Muscle layer of duodenum (tissue), 2 donors: ENCODE measurements around the gene HSF4.

Experiments used
- H3K27ac ChIP-seq: one replicate; pipeline ENCODE4 v1.7.0; 2013; ENCODE audit warnings: mild to moderate bottlenecking, low read length
- H3K27me3 ChIP-seq: one replicate; pipeline ENCODE4 v1.7.0; 2013; ENCODE audit warnings: low read depth, mild to moderate bottlenecking, control low read depth, low read length
- H3K36me3 ChIP-seq, 2 donors: one replicate each; pipeline ENCODE4 v1.7.0; 2013; ENCODE audit warnings: low read length in 2 of 2, control low read depth in 1 of 2, mild to moderate bottlenecking in 1 of 2; ENCODE audit not compliant: insufficient read depth in 2 of 2, control insufficient read depth in 1 of 2
- H3K4me1 ChIP-seq, 2 donors: one replicate each; pipeline ENCODE4 v1.7.0; 2013; ENCODE audit warnings: low read length in 2 of 2, mild to moderate bottlenecking in 2 of 2, control low read depth in 1 of 2, moderate library complexity in 1 of 2; ENCODE audit not compliant: insufficient read depth in 2 of 2, control insufficient read depth in 1 of 2
- H3K4me3 ChIP-seq, 2 donors: one replicate each; pipeline ENCODE4 v1.7.0; 2013; ENCODE audit warnings: low read length in 2 of 2, low read depth in 1 of 2, mild to moderate bottlenecking in 1 of 2
- H3K9me3 ChIP-seq, 2 donors: one replicate each; pipeline ENCODE4 v1.7.0; 2013; ENCODE audit warnings: low read length in 2 of 2, control low read depth in 1 of 2, mild to moderate bottlenecking in 1 of 2; ENCODE audit not compliant: control insufficient read depth in 1 of 2
- donor health status: healthy.

The HSF4 gene

GRCh38 chr16:67162506-67163163 lies 1.9 kb upstream of the HSF4 start:
- H3K9me3 ChIP-seq, result no peaks in the 10 kb centered on the region
- H3K4me3 ChIP-seq, result peak overlapping the region in 1 of 2 donors; percentile 70
- peaks cover 14 to 53% of the 10 kb centered on the region in 2 donors for H3K4me1 ChIP-seq
- no peaks in the 10 kb centered on the region for H3K36me3 ChIP-seq
- H3K27ac ChIP-seq, result no peak overlapping the region
- peaks cover 17% of the 10 kb centered on the region for H3K27me3 ChIP-seq

- peak overlapping the region; percentile 30 to 70 for H3K4me3 ChIP-seq
- peaks cover 14 to 53% of the 10 kb centered on the region in 2 donors for H3K4me1 ChIP-seq
- H3K36me3 ChIP-seq, result no peaks in the 10 kb centered on the region
- H3K27me3 ChIP-seq, result peaks cover 17% of the 10 kb centered on the region
- H3K9me3 ChIP-seq, result no peaks in the 10 kb centered on the region
- no peak overlapping the region for H3K27ac ChIP-seq
These were observed 1.2 kb upstream of the HSF4 start for GRCh38 chr16:67163164-67163998.

- Histone ChIP-seq H3K27ac (no peak overlapping the region), H3K36me3 (no peaks in the 10 kb centered on the region), H3K4me3 (peak overlapping the region in 1 of 2 donors; percentile 70), H3K9me3 (no peaks in the 10 kb centered on the region), H3K4me1 (peaks cover 10 to 54% of the 10 kb centered on the region in 2 donors), H3K27me3 (peaks cover 17% of the 10 kb centered on the region)
These were observed 466 bp upstream of the HSF4 start for GRCh38 chr16:67163999-67164558.

- no peak overlapping the region for H3K27ac ChIP-seq
These were observed 855 bp downstream of the HSF4 start for GRCh38 chr16:67165121-67166078.

GRCh38 chr16:67166110-67166547 lies 1.6 kb downstream of the HSF4 start:
- Histone ChIP-seq H3K9me3 (no peaks in the 10 kb centered on the region), H3K36me3 (no peaks in the 10 kb centered on the region), H3K27me3 (peaks cover 17% of the 10 kb centered on the region), H3K27ac (no peak overlapping the region), H3K4me1 (peaks cover 22 to 63% of the 10 kb centered on the region in 2 donors), H3K4me3 (no peak overlapping the region)

More at GRCh38 chr16:67165121-67166078, 855 bp downstream of the HSF4 start:
- no peaks in the 10 kb centered on the region for H3K36me3 ChIP-seq
- peak overlapping the region in 1 of 2 donors; percentile 50 for H3K4me3 ChIP-seq
- H3K9me3 ChIP-seq, result no peaks in the 10 kb centered on the region
- peaks cover 17 to 60% of the 10 kb centered on the region in 2 donors for H3K4me1 ChIP-seq
- H3K27me3 ChIP-seq, result peaks cover 17% of the 10 kb centered on the region

GRCh38 chr16:67166598-67167168 lies 2.1 kb downstream of the HSF4 start:
- Histone ChIP-seq H3K27ac (no peak overlapping the region), H3K9me3 (no peaks in the 10 kb centered on the region), H3K4me3 (no peak overlapping the region), H3K27me3 (peaks cover 17% of the 10 kb centered on the region), H3K4me1 (peaks cover 23 to 57% of the 10 kb centered on the region in 2 donors), H3K36me3 (no peaks in the 10 kb centered on the region)

- Histone ChIP-seq H3K27me3 (peaks cover 17% of the 10 kb centered on the region), H3K36me3 (no peaks in the 10 kb centered on the region), H3K27ac (no peak overlapping the region), H3K9me3 (no peaks in the 10 kb centered on the region), H3K4me1 (peaks cover 18 to 52% of the 10 kb centered on the region in 2 donors), H3K4me3 (no peak overlapping the region)
These were observed 3.0 kb downstream of the HSF4 start for GRCh38 chr16:67167588-67167987.

GRCh38 chr16:67169011-67169451 lies 4.5 kb downstream of the HSF4 start:
- peaks cover 9% of the 10 kb centered on the region for H3K27me3 ChIP-seq
- no peak overlapping the region for H3K4me3 ChIP-seq
- H3K36me3 ChIP-seq, result no peaks in the 10 kb centered on the region
- H3K9me3 ChIP-seq, result no peaks in the 10 kb centered on the region
- H3K4me1 ChIP-seq, result peaks cover 24 to 47% of the 10 kb centered on the region in 2 donors
- H3K27ac ChIP-seq, result no peak overlapping the region

- peak overlapping the region; percentile 48 to 65 for H3K4me3 ChIP-seq
- H3K36me3 ChIP-seq, result no peaks in the 10 kb centered on the region
- H3K9me3 ChIP-seq, result no peaks in the 10 kb centered on the region
- peaks cover 9% of the 10 kb centered on the region for H3K27me3 ChIP-seq
- peak overlapping the region; percentile 60 for H3K27ac ChIP-seq
- peaks cover 24 to 47% of the 10 kb centered on the region in 2 donors for H3K4me1 ChIP-seq
These were observed 5.2 kb downstream of the HSF4 start for GRCh38 chr16:67169642-67170167.
